Transverse colon (tissue), 4 donors: Measurements from ENCODE around the gene KAT2B. TPM values are rescaled to one million over a fixed set of nuclear protein-coding genes. Genes with fewer than 3 reads are reported as not detected.
A peak's percentile ranks its signal among the peaks of the same experiment; 100 is the strongest.

ENCODE experiments used
- DNase-seq: peaks from one replicate; pipeline ENCODE4 v3.0.0-alpha.2; 2019
- H3K27ac ChIP-seq, 4 donors: fragments of 200-600 bp; sonication (generic); 2 replicates each; pipeline ENCODE4 v1.5.1; 2016 to 2018; ENCODE audit warnings: inconsistent platforms in 4 of 4
- H3K27me3 ChIP-seq: fragments of 200-600 bp; sonication (generic); 2 replicates; pipeline ENCODE4 v1.5.1; 2017; ENCODE audit warnings: inconsistent platforms
- H3K36me3 ChIP-seq, 4 donors: fragments of 200-600 bp; sonication (generic); 2 replicates each; pipeline ENCODE4 v1.5.1; 2017 to 2019; ENCODE audit warnings: inconsistent platforms in 4 of 4
- H3K4me1 ChIP-seq, 4 donors: fragments of 200-600 bp; sonication (generic); 2 replicates each; pipeline ENCODE4 v1.5.1; 2017 to 2020; ENCODE audit warnings: inconsistent platforms in 4 of 4
- H3K4me3 ChIP-seq, 4 donors: fragments of 200-600 bp; sonication (generic); 1 replicate in 1 of 4; 2 replicates in 3 of 4; pipeline versions ENCODE4 v1.5.1 to v1.6.1; 2017 to 2019; ENCODE audit warnings: inconsistent platforms in 4 of 4
- H3K9me3 ChIP-seq, 2 donors: fragments of 200-600 bp; sonication (generic); 2 replicates each; pipeline ENCODE4 v1.5.1; 2017 to 2019; ENCODE audit warnings: inconsistent platforms in 2 of 2
- CTCF ChIP-seq, 5 experiments: fragments of 200-600 bp in 3 of 5; fragments of 450-650 bp in 2 of 5; sonication (generic) in 3 of 5; IDR thresholded peaks; 1 replicate in 2 of 5; 2 replicates in 3 of 5; pipeline ENCODE4 v1.5.1; 2016 to 2017; ENCODE audit warnings: antibody characterized with exemption in 5 of 5, inconsistent platforms in 3 of 5, mild to moderate bottlenecking in 2 of 5, moderate library complexity in 1 of 5
- EP300 ChIP-seq: sonication (generic); formaldehyde crosslinking; IDR thresholded peaks from one replicate; pipeline ENCODE4 v1.6.1; 2017; ENCODE audit warnings: antibody characterized with exemption, low read depth
- POLR2A ChIP-seq: fragments of 450-650 bp; IDR thresholded peaks from one replicate; pipeline ENCODE4 v1.6.1; 2016; ENCODE audit warnings: antibody characterized with exemption, mild to moderate bottlenecking, moderate library complexity
- POLR2AphosphoS5 ChIP-seq, 3 donors: sonication (generic); formaldehyde crosslinking; IDR thresholded peaks; one replicate each; pipeline ENCODE4 v1.6.1; 2016; ENCODE audit warnings: antibody characterized with exemption in 3 of 3
- WGBS, 2 donors: methylation state at CpG; one replicate each; pipeline ENCODE4 v1.1.5; 2018; ENCODE audit warnings: low coverage in 1 of 2; 5-methylcytosine and 5-hydroxymethylcytosine counted together
- in situ Hi-C, 4 donors: fragments of 200-750 bp; cut with MboI; loops; one replicate each; pipeline versions ENCODE4 v1.15.0 to v1.15.1; 2017; ENCODE audit warnings: low sequenced_read_pairs in 3 of 4, low pct_ligation_motif_present in 1 of 4, low pct_unique_long_range_greater_than_20kb in 1 of 4
- intact Hi-C: fragments of 100-400 bp; cut with DNase I; formaldehyde crosslinking; loops from one replicate; pipeline ENCODE4 v1.15.1; 2023; ENCODE audit warnings: low total_unique reads
- total RNA-seq, 4 donors: library from RNA; depleted of rRNA; stranded (reverse); fragments of >200 nt; gene quantifications; one replicate each; pipeline ENCODE4 v1.1.0, GENCODE V29; 2016

The KAT2B gene
- total RNA-seq, 4 donors from 2014 or later, result 21.3 to 35.5 (median 30.2) TPM

GRCh38 chr3:20066079-20066478 lies 25.8 kb downstream of the KAT2B start:
- intact Hi-C loops (no loop called here), in situ Hi-C loops (no loop called here)
- Histone ChIP-seq H3K4me1 (peaks cover 0 to 25% (median 3%) of the 10 kb centered on the region in 4 donors), H3K27me3 (no peaks in the 10 kb centered on the region), H3K27ac (no peak overlapping the region), H3K4me3 (no peak overlapping the region), H3K36me3 (no peaks in the 10 kb centered on the region), H3K9me3 (no peaks in the 10 kb centered on the region)
- 63 to 88% methylated on average over 1 of the region's 1 CpG for WGBS, 2 donors
- TF ChIP-seq POLR2AphosphoS5 (IDR thresholded peaks at IDR 0.05), result no peak
- no peak for DNase-seq

- 63 to 69% methylated on average over 6 of the region's 6 CpGs for WGBS, 2 donors
- DNase-seq, result no peak
- Histone ChIP-seq H3K4me3 (no peak overlapping the region), H3K27ac (peak overlapping the region in 2 of 4 donors; percentile 24 to 31), H3K9me3 (no peaks in the 10 kb centered on the region), H3K27me3 (no peaks in the 10 kb centered on the region), H3K4me1 (peaks cover 0 to 21% (median 3%) of the 10 kb centered on the region in 4 donors), H3K36me3 (no peaks in the 10 kb centered on the region)
- intact Hi-C loops, result no loop called here
- TF ChIP-seq POLR2A (no peak), CTCF (IDR thresholded peaks at IDR 0.05) (no peak), POLR2AphosphoS5 (IDR thresholded peaks at IDR 0.05) (no peak), EP300 (no peak)
- in situ Hi-C loops, result no loop called here
Measured at GRCh38 chr3:20066850-20067617, 26.8 kb downstream of the KAT2B start.

GRCh38 chr3:20068512-20069177 lies 28.4 kb downstream of the KAT2B start:
- Histone ChIP-seq H3K4me3 (no peak overlapping the region), H3K36me3 (peaks cover 0 to 4% (median 0%) of the 10 kb centered on the region in 4 donors), H3K4me1 (peaks cover 0 to 21% (median 3%) of the 10 kb centered on the region in 4 donors), H3K27me3 (no peaks in the 10 kb centered on the region), H3K9me3 (no peaks in the 10 kb centered on the region), H3K27ac (no peak overlapping the region)
- no peak for DNase-seq
- intact Hi-C loops (no loop called here), in situ Hi-C loops (no loop called here)
- TF ChIP-seq POLR2AphosphoS5 (IDR thresholded peaks at IDR 0.05) (no peak), POLR2A (no peak), EP300 (no peak), CTCF (IDR thresholded peaks at IDR 0.05) (no peak)
- 65 to 78% methylated on average over 2 to 3 of the region's 3 CpGs for WGBS, 2 donors

GRCh38 chr3:20069178-20069532 lies 28.9 kb downstream of the KAT2B start:
- H3K9me3 ChIP-seq, result no peaks in the 10 kb centered on the region
- TF ChIP-seq POLR2AphosphoS5 (IDR thresholded peaks at IDR 0.05), result no peak
- no peak for TF ChIP-seq POLR2A
- no peaks in the 10 kb centered on the region for H3K27me3 ChIP-seq
- in situ Hi-C loops (no loop called here), intact Hi-C loops (no loop called here)
- H3K4me3 ChIP-seq, result no peak overlapping the region
- DNase-seq, result no peak
- peaks cover 0 to 21% (median 3%) of the 10 kb centered on the region in 4 donors for H3K4me1 ChIP-seq
- H3K27ac ChIP-seq, result no peak overlapping the region
- H3K36me3 ChIP-seq, result peaks cover 0 to 4% (median 0%) of the 10 kb centered on the region in 4 donors

GRCh38 chr3:20071175-20071574 lies 30.9 kb downstream of the KAT2B start:
- no peak overlapping the region for H3K27ac ChIP-seq
- no peak overlapping the region for H3K4me3 ChIP-seq
- in situ Hi-C loops, result no loop called here

More at GRCh38 chr3:20071175-20071574, 30.9 kb downstream of the KAT2B start:
- no peaks in the 10 kb centered on the region for H3K27me3 ChIP-seq
- H3K4me1 ChIP-seq, result peaks cover 0 to 9% (median 1%) of the 10 kb centered on the region in 4 donors
- DNase-seq, result no peak
- H3K36me3 ChIP-seq, result peaks cover 0 to 4% (median 0%) of the 10 kb centered on the region in 4 donors
- 79 to 88% methylated on average over 2 of the region's 2 CpGs for WGBS, 2 donors
- H3K9me3 ChIP-seq, result no peaks in the 10 kb centered on the region
- intact Hi-C loops, result no loop called here
- no peak for TF ChIP-seq POLR2A
- no peak for TF ChIP-seq CTCF (IDR thresholded peaks at IDR 0.05)
- no peak for TF ChIP-seq POLR2AphosphoS5 (IDR thresholded peaks at IDR 0.05)
- TF ChIP-seq EP300, result no peak
